ENCODE measurements around the gene PDPK1.
"Not testable (repeated sequence)": the region's sequence is repeated elsewhere in the genome, so short reads cannot be mapped to it uniquely, and the experiment has no call there.

- TF ChIP-seq, protein P1, sequence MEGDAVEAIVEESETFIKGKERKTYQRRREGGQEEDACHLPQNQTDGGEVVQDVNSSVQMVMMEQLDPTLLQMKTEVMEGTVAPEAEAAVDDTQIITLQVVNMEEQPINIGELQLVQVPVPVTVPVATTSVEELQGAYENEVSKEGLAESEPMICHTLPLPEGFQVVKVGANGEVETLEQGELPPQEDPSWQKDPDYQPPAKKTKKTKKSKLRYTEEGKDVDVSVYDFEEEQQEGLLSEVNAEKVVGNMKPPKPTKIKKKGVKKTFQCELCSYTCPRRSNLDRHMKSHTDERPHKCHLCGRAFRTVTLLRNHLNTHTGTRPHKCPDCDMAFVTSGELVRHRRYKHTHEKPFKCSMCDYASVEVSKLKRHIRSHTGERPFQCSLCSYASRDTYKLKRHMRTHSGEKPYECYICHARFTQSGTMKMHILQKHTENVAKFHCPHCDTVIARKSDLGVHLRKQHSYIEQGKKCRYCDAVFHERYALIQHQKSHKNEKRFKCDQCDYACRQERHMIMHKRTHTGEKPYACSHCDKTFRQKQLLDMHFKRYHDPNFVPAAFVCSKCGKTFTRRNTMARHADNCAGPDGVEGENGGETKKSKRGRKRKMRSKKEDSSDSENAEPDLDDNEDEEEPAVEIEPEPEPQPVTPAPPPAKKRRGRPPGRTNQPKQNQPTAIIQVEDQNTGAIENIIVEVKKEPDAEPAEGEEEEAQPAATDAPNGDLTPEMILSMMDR (IDR thresholded peaks at IDR 0.05) = not testable (repeated sequence)
- TF ChIP-seq ZFX (IDR thresholded peaks at IDR 0.05; ENCODE audit: borderline replicate concordance) = not testable (repeated sequence)
Measured at GRCh38 chr16:2627075-2627474, 89.3 kb downstream of the PDPK1 start.
